ENCODE results near the gene RFX7. TPM values are rescaled to one million over a fixed set of nuclear protein-coding genes. Genes with fewer than 3 reads are reported as not detected.

RFX7 gene
- total and polyA plus RNA-seq, 2 of the 8 experiments (the other 6 are each of a cell fraction or from before 2014, with no cell fraction given), result 10.4 to 40.9 TPM

DNA sequence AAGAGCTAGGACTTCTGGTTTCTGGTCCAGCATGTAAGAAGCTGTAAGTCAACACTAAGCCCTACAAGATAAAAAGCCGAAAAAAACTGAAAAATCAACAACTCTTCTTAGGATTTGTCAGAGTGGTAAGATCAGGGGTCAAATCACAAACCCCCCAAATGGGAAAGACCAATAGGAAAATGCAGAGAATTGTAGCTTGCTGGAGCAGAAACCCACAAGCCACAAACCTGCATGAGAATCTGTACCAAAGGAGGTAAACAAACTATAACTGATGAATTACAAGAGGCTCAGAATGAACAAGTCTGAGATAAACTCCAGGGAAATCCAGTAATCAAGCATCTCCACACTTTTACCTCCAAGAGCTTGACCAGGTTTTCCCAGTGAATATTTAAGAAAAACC, 36.0 kb downstream of the RFX7 start (continued):
- TF ChIP-seq SIN3A (conservative IDR thresholded peaks at IDR 0.05 in 1 of 2, IDR thresholded peaks at IDR 0.05 in 1 of 2; ENCODE audit: low read depth in 1 of 2, low read length in 2 of 2) (no peak), RNF2 (IDR thresholded peaks at IDR 0.05; ENCODE audit: borderline replicate concordance, low read depth, low read length, missing control alignments, poor library complexity, severe bottlenecking) (no peak)

All from H1 (cell line).